CD14-positive monocyte (primary cell): ENCODE measurements around the gene PLXND1. TPM values are rescaled to one million over a fixed set of nuclear protein-coding genes. Genes with fewer than 3 reads are reported as not detected.

ENCODE experiments used
- DNase-seq, 3 donors: peaks; one replicate each; pipeline ENCODE4 v3.0.0-alpha.2; 2011 to 2022
- H2AFZ ChIP-seq: 2 replicates; pipeline ENCODE4 v1.6.0; 2012; ENCODE audit warnings: mild to moderate bottlenecking, low read depth, low read length, inconsistent platforms; ENCODE audit not compliant: insufficient read depth, poor library complexity, severe bottlenecking
- H3K27ac ChIP-seq, 2 donors: 1 replicate in 1 of 2; 2 replicates in 1 of 2; pipeline ENCODE4 v1.5.1; 2012 to 2013; ENCODE audit warnings: low read length in 2 of 2, control low read depth in 1 of 2, inconsistent platforms in 1 of 2, low read depth in 1 of 2, mild to moderate bottlenecking in 1 of 2
- H3K27me3 ChIP-seq, 2 donors: one replicate each; pipeline versions ENCODE4 v1.6.0 to v1.6.1; 2011 to 2013; ENCODE audit warnings: low read length in 2 of 2; ENCODE audit not compliant: control insufficient read depth in 2 of 2, insufficient read depth in 2 of 2
- H3K36me3 ChIP-seq, 2 donors: replicated peaks in 1 of 2; 1 replicate in 1 of 2; 2 replicates in 1 of 2; pipeline versions ENCODE4 v1.5.1 to v1.6.1; 2012 to 2013; ENCODE audit warnings: low read length in 2 of 2, control low read depth in 1 of 2, inconsistent platforms in 1 of 2, mild to moderate bottlenecking in 1 of 2; ENCODE audit not compliant: insufficient read depth in 2 of 2, control insufficient read depth in 1 of 2
- H3K4me1 ChIP-seq, 2 donors: 1 replicate in 1 of 2; 2 replicates in 1 of 2; pipeline versions ENCODE4 v1.5.1 to v1.6.1; 2012 to 2013; ENCODE audit warnings: low read length in 2 of 2, control low read depth in 1 of 2, inconsistent platforms in 1 of 2, mild to moderate bottlenecking in 1 of 2, moderate library complexity in 1 of 2; ENCODE audit not compliant: insufficient read depth in 2 of 2, control insufficient read depth in 1 of 2
- H3K4me2 ChIP-seq: replicated peaks from 2 replicates; pipeline ENCODE3; 2012; ENCODE audit warnings: low read length, moderate library complexity, mild to moderate bottlenecking; ENCODE audit not compliant: poor library complexity, severe bottlenecking; ENCODE audit errors: extremely low read depth
- H3K4me3 ChIP-seq, 3 experiments: fragments of 200-600 bp in 1 of 3; sonication (generic) in 1 of 3; replicated peaks in 1 of 3; 1 replicate in 2 of 3; 2 replicates in 1 of 3; pipeline ENCODE4 v1.5.1; 2011 to 2013; ENCODE audit warnings: low read length in 3 of 3, mild to moderate bottlenecking in 3 of 3, control low read depth in 2 of 3, low read depth in 2 of 3, inconsistent platforms in 1 of 3, moderate library complexity in 1 of 3
- H3K79me2 ChIP-seq: 2 replicates; pipeline ENCODE4 v1.6.0; 2012; ENCODE audit warnings: mild to moderate bottlenecking, control low read depth, inconsistent platforms, low read length, moderate library complexity; ENCODE audit not compliant: insufficient read depth
- H3K9ac ChIP-seq: 2 replicates; pipeline ENCODE4 v1.6.0; 2017; ENCODE audit warnings: low read length, mild to moderate bottlenecking; ENCODE audit not compliant: insufficient read depth, poor library complexity, severe bottlenecking
- H3K9me3 ChIP-seq, 2 donors: replicated peaks in 1 of 2; 1 replicate in 1 of 2; 2 replicates in 1 of 2; pipeline versions ENCODE4 v1.5.1 to v1.6.1; 2012 to 2013; ENCODE audit warnings: low read length in 2 of 2, control low read depth in 1 of 2; ENCODE audit not compliant: control insufficient read depth in 1 of 2, insufficient read depth in 1 of 2
- H4K20me1 ChIP-seq: 2 replicates; pipeline ENCODE4 v1.6.0; 2012; ENCODE audit warnings: mild to moderate bottlenecking, low read length, control low read depth, moderate library complexity; ENCODE audit not compliant: insufficient read depth
- H3K27ac Mint-ChIP-seq, 7 donors: one replicate each; pipeline ENCODE4 v1.8.0; 2020; ENCODE audit warnings: mild to moderate bottlenecking in 7 of 7, mixed read lengths in 7 of 7, moderate library complexity in 6 of 7, inconsistent platforms in 2 of 7
- H3K27me3 Mint-ChIP-seq, 3 donors: one replicate each; pipeline ENCODE4 v1.8.0; 2021 to 2022; ENCODE audit warnings: low read depth in 3 of 3, mild to moderate bottlenecking in 3 of 3, mixed read lengths in 3 of 3, moderate library complexity in 3 of 3, inconsistent platforms in 1 of 3
- H3K36me3 Mint-ChIP-seq, 2 donors: one replicate each; pipeline ENCODE4 v1.8.0; 2020; ENCODE audit warnings: mixed read lengths in 2 of 2, inconsistent platforms in 1 of 2, mild to moderate bottlenecking in 1 of 2
- H3K4me1 Mint-ChIP-seq: one replicate; pipeline ENCODE4 v1.8.0; 2020; ENCODE audit warnings: mild to moderate bottlenecking, mixed read lengths
- H3K4me3 Mint-ChIP-seq, 2 donors: one replicate each; pipeline ENCODE4 v1.8.0; 2020; ENCODE audit warnings: mild to moderate bottlenecking in 2 of 2, mixed read lengths in 2 of 2, moderate library complexity in 1 of 2
- H3K9me3 Mint-ChIP-seq, 7 donors: one replicate each; pipeline ENCODE4 v1.8.0; 2020 to 2022; ENCODE audit warnings: mixed read lengths in 7 of 7, mild to moderate bottlenecking in 6 of 7, moderate library complexity in 6 of 7, inconsistent platforms in 2 of 7
- WGBS: methylation state at CpG from one replicate; pipeline ENCODE4 v1.1.5; 2013; ENCODE audit warnings: missing lambda C conversion rate; ENCODE audit not compliant: insufficient coverage; 5-methylcytosine and 5-hydroxymethylcytosine counted together
- intact Hi-C, 2 donors: fragments of 100-400 bp; cut with micrococcal nuclease; formaldehyde crosslinking; loops; one replicate each; pipeline versions ENCODE4 v1.15.0 to v1.15.1; 2023
- polyA plus RNA-seq, 3 donors: library from polyadenylated mRNA; depleted of rRNA in 1 of 3; unstranded in 2 of 3; stranded (reverse) in 1 of 3; fragments of 300-500 nt in 2 of 3; fragments of >200 nt in 1 of 3; fragmentation: Illumina TruSeq in 2 of 3; gene quantifications; 1 replicate in 2 of 3; 2 replicates in 1 of 3; pipeline ENCODE4 v1.2.3, GENCODE V29; 2012 to 2021
- TF ChIP-seq, protein P1 (sequence below): fragments of 200-600 bp; IDR thresholded peaks from one replicate; pipeline ENCODE4 v1.8.0; 2022; ENCODE audit warnings: antibody characterized with exemption, mild to moderate bottlenecking

Gene PLXND1
- polyA plus RNA-seq, 3 donors, result 7.1 to 170 (median 9.9) TPM

DNA sequence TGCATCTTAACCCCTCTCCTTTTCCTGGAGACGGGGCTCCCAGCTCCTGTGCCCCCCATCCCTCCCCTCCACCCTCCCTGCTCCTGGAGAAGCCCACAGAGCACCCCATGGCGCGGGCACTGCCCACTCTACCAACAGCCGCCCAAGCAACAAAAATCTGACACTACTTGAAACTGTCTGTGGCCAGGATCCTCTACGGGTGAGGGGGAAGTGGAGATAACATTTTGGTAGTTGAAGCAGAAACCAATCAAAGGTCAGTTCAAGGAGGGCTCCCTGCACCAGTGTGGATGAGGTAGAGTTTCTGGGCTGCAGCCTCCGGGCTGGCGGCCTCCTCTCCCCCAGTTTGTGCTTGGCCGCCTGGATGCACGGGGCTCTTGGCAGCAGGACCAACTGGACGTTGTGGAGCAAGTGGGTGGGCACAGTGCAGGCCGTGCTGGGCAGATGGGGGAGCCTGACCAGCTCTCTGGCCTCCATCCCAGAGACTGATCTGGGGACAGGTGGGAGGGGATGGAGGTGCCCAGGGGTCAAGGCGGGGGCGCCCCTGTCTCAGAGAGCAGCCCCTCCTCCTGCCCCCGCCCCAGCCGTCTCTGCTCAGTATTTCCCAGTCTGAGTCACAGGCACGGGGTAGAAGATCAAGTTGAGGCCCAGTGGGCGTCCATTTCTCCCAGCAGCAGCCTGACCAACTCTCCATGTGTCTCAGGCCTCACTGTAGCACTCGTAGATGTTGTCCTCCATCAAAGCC lies 50.7 kb downstream of the PLXND1 start:
- Mint-ChIP-seq H3K27ac (peak overlapping the region in 6 of 7 donors; percentile 22 to 75 (median 36)), H3K36me3 (peaks cover 49 to 57% of the 10 kb centered on the region in 2 donors), H3K9me3 (no peaks in the 10 kb centered on the region), H3K27me3 (peaks cover 0 to 2% (median 0%) of the 10 kb centered on the region in 3 donors), H3K4me1 (peaks cover 34% of the 10 kb centered on the region), H3K4me3 (no peak overlapping the region)
- H3K9ac ChIP-seq, result no peak overlapping the region
- no peak overlapping the region for H3K4me3 ChIP-seq
- H3K27me3 ChIP-seq, result no peaks in the 10 kb centered on the region
- no peak for DNase-seq
- peaks cover 20 to 27% of the 10 kb centered on the region in 2 donors for H3K4me1 ChIP-seq
- H3K4me2 ChIP-seq, result no peak overlapping the region
- TF ChIP-seq, protein P1, sequence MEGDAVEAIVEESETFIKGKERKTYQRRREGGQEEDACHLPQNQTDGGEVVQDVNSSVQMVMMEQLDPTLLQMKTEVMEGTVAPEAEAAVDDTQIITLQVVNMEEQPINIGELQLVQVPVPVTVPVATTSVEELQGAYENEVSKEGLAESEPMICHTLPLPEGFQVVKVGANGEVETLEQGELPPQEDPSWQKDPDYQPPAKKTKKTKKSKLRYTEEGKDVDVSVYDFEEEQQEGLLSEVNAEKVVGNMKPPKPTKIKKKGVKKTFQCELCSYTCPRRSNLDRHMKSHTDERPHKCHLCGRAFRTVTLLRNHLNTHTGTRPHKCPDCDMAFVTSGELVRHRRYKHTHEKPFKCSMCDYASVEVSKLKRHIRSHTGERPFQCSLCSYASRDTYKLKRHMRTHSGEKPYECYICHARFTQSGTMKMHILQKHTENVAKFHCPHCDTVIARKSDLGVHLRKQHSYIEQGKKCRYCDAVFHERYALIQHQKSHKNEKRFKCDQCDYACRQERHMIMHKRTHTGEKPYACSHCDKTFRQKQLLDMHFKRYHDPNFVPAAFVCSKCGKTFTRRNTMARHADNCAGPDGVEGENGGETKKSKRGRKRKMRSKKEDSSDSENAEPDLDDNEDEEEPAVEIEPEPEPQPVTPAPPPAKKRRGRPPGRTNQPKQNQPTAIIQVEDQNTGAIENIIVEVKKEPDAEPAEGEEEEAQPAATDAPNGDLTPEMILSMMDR, result no peak
- intact Hi-C loops, result no loop called here
- H3K9me3 ChIP-seq, result no peaks in the 10 kb centered on the region
- no peaks in the 10 kb centered on the region for H3K79me2 ChIP-seq
- peaks cover 48 to 60% of the 10 kb centered on the region in 2 donors for H3K36me3 ChIP-seq
- no peaks in the 10 kb centered on the region for H4K20me1 ChIP-seq
- WGBS, result 67% methylated on average over 10 of the region's 18 CpGs
- H2AFZ ChIP-seq, result no peak overlapping the region
- no peak overlapping the region for H3K27ac ChIP-seq

DNA sequence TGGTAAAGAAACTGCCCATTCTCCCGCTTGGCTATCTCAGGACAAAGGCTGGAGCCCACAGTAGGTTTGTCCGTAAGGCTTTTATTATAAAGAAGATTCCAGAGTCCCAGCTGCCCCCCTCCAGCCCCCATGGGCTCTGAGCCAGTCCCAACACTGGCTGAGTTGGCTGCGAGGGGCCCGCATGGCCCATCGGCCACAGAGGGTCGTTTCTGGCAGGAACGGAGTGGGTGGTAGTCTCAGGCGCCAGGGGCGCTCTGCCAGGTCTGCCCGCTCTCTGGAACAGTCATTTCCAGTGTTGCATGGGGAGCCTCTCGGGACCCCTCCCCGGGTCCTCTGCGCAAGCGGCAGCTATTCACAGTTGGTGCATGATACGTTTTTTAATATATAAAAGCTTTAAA lies 51.3 kb downstream of the PLXND1 start:
- 80% methylated on average over 13 of the region's 15 CpGs for WGBS
- Histone ChIP-seq H3K9ac (no peak overlapping the region), H3K4me3 (no peak overlapping the region), H3K36me3 (peaks cover 42 to 53% of the 10 kb centered on the region in 2 donors), H3K79me2 (no peaks in the 10 kb centered on the region), H3K4me1 (peaks cover 20 to 32% of the 10 kb centered on the region in 2 donors), H3K27ac (peak overlapping the region; percentile 17 to 60), H4K20me1 (no peaks in the 10 kb centered on the region), H2AFZ (no peak overlapping the region), H3K9me3 (no peaks in the 10 kb centered on the region), H3K27me3 (no peaks in the 10 kb centered on the region), H3K4me2 (no peak overlapping the region)
- no peak for DNase-seq
- peaks cover 43 to 51% of the 10 kb centered on the region in 2 donors for H3K36me3 Mint-ChIP-seq
- H3K27me3 Mint-ChIP-seq, result peaks cover 0 to 2% (median 0%) of the 10 kb centered on the region in 3 donors
- TF ChIP-seq, protein P1, result no peak
- intact Hi-C loops, result no loop called here
- H3K27ac Mint-ChIP-seq, result peak overlapping the region in 4 of 7 donors; percentile 64 to 92 (median 90)
- no peak overlapping the region for H3K4me3 Mint-ChIP-seq
- H3K4me1 Mint-ChIP-seq, result peaks cover 34% of the 10 kb centered on the region
- no peaks in the 10 kb centered on the region for H3K9me3 Mint-ChIP-seq
